GM19397 (cell line): Measurements from ENCODE around the gene SLC4A8.

ENCODE experiments used
- ATAC-seq: cut with Tn5 transposase; IDR thresholded peaks from one replicate; pipeline ENCODE4 v1.9.1; 2021; ENCODE audit warnings: mild to moderate bottlenecking, moderate library complexity; ENCODE audit not compliant: unreplicated experiment

SLC4A8 gene

GRCh38 chr12:51522696-51523095 is 98.1 kb downstream of the SLC4A8 start:
- no peak for ATAC-seq

- no peak for ATAC-seq
Measured at GRCh38 chr12:51524386-51524901, 99.8 kb downstream of the SLC4A8 start.

GRCh38 chr12:51525518-51525917 is 100.9 kb downstream of the SLC4A8 start:
- no peak for ATAC-seq

- ATAC-seq = no peak
Measured at GRCh38 chr12:51527966-51528365, 103.3 kb downstream of the SLC4A8 start.

- no peak for ATAC-seq
Measured at GRCh38 chr12:51528852-51529650, 104.4 kb downstream of the SLC4A8 start.

- ATAC-seq = no peak
Measured at GRCh38 chr12:51529651-51529970, 105.0 kb downstream of the SLC4A8 start.

- no peak for ATAC-seq
Measured at GRCh38 chr12:51530208-51530607, 105.6 kb downstream of the SLC4A8 start.

- ATAC-seq = no peak
Measured at GRCh38 chr12:51531284-51531977, 106.8 kb downstream of the SLC4A8 start.

GRCh38 chr12:51531978-51532497 is 107.4 kb downstream of the SLC4A8 start:
- ATAC-seq = no peak

- ATAC-seq = no peak
Measured at GRCh38 chr12:51533799-51534198, 109.2 kb downstream of the SLC4A8 start.

GRCh38 chr12:51534216-51535074 is 109.8 kb downstream of the SLC4A8 start:
- ATAC-seq = no peak

- ATAC-seq = no peak
Measured at GRCh38 chr12:51536159-51536558, 111.5 kb downstream of the SLC4A8 start.

- no peak for ATAC-seq
Measured at GRCh38 chr12:51538149-51538548, 113.5 kb downstream of the SLC4A8 start.

- ATAC-seq = no peak
Measured at GRCh38 chr12:51538599-51538998, 114.0 kb downstream of the SLC4A8 start.

- ATAC-seq = no peak
Measured at GRCh38 chr12:51540996-51541395, 116.4 kb downstream of the SLC4A8 start.

GRCh38 chr12:51546097-51546496 is 121.5 kb downstream of the SLC4A8 start:
- ATAC-seq = no peak

GRCh38 chr12:51547606-51548005 is 123.0 kb downstream of the SLC4A8 start:
- no peak for ATAC-seq

GRCh38 chr12:51548241-51548640 is 123.6 kb downstream of the SLC4A8 start:
- ATAC-seq = no peak

GRCh38 chr12:51549637-51550036 is 125.0 kb downstream of the SLC4A8 start:
- no peak for ATAC-seq
